ENCODE results near the gene U2SURP.
"Not testable (repeated sequence)": the region's sequence is repeated elsewhere in the genome, so short reads cannot be mapped to it uniquely, and the experiment has no call there.

The U2SURP gene

DNA sequence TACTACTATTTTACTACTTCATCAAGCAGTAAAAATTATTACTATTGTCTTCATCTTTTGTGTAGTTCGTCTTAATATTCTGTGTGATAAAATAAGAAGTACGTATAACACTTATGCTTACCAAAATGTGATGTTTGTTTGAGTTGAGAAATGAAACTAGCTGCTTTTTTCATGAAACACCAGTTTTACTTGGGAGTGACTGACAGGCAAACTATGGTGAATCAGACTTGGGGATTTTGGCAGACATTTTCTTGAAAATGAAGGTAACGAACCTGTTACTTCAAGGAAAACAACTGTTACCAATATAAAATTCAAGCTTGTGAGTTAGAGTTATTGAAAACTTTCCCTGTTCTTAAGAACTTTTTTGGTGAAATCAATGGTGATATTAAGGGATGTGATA, 10.3 kb downstream of the U2SURP start:
- no peak for DNase-seq (ENCODE audit: low read depth, low spot score)

DNA sequence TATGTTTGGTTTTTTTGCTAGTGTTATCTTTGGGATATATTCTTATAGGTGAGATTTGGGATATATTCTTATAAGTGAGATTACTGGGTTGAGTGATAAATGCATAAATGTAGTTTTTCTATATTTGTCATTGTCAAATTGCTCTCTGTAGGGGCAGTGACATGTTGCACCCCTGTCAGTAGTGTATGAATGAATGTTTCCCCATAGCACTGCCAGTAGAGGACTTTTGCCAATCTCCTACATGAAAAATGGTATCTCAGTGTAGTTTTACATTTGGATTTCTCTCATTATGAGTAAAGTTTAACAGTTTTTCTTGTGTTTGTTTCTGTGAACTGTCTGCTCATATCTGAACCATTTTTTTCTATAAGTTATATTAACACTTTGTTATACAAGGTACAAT, 13.6 kb downstream of the U2SURP start:
- no peak for DNase-seq (ENCODE audit: low read depth, low spot score)

DNA sequence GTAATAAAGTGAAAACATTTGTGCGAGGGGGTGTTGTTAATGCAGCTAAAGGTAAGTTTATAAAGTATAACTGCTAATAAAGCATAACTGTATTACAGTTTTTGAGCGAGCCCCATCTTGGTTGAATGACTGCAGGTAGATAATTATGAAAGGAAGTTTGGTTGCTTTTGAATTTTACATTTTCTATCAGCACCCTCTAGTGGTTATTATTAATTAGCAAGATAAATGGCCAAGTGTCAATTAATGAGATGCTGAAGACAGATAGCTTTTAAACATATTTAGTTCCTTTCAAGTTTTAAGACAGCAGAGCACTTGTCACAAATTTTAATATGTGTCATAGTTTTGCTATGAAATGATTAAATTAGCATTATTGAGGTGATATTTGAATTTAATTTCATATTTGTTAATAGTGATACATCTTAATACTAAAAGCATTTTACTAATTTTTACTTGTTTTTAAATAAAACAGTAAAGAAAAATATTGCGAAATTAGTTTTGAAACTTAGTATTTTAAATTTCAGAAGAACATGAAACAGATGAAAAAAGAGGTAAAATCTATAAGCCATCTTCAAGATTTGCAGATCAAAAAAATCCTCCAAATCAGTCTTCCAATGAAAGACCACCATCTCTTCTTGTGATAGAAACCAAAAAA, 15.1 kb downstream of the U2SURP start:
- DNase-seq (ENCODE audit: low read depth, low spot score), result no peak

DNA sequence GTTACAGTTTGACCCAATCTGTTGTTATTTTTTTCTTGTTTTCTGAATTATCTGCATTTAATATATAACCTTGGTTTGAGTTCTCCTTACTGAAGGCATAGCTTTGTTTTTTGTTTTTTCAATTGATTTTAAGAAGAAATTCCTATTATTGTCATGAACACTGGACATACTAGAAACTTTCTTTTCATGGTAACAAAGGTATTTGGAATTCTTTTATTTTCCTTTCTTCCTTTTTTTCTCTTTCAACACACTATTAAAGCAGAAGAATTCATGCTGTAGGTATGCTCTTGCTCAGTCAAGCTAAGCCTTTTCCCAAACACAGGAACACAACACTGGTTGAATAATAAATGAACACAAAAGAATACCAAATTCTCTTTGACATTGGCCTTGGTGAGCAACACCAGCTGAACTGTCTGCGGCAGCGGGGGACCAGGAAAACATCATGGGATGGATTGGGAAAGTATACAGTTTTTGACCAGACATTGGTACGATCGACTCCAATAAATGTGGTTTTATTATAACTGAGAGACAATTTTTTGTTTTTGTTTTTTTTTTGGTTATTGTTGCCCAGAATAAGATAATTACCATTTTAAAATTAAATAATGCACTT, 23.1 kb downstream of the U2SURP start:
- no peak for DNase-seq (ENCODE audit: low read depth, low spot score)

DNA sequence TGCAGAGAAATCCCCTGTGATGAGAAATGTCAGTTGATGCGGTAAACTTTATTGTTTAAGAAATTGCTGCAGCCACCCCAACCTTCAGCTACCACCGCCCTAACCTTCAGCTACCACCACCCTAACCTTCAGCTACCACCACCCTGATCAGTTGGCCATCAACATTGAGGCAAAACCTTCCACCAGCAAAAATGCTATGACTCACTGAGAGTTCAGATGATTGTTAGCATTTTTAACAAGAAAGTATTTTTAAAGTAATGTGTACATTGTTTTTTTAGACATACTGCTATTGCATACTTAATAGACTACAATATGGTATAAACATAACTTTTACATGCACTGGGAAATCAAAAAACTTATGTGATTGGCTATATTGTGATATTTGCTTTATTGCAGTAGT, 30.0 kb downstream of the U2SURP start:
- no peak for DNase-seq (ENCODE audit: low read depth, low spot score)

DNA sequence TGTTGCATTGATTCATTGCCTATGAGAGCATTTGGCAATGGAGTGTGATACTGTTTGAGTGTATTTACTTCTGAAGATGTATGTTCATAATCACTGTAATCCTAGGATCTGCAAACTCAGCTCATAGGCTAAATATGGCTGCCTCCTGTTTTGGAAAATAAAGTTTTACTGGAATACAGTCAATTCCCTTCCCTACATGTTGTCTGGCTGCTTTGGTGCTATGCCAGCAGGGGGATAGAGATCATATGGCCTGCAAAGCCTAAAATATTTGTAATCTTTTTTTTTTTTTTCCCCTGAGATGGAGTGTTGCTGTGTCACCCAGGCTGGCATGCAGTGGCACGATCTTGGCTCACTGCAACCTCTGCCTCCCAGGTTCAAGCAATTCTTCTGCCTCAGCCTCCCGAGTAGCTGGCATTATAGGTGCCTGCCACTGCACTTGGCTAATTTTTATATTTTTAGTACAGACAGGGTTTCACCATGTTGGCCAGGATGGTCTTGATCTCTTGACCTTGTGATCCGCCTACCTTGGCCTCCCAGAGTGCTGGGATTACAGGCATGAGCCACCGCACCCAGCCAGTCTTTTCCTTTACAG, 30.5 kb downstream of the U2SURP start:
- not testable (repeated sequence) for DNase-seq (ENCODE audit: low read depth, low spot score)

DNA sequence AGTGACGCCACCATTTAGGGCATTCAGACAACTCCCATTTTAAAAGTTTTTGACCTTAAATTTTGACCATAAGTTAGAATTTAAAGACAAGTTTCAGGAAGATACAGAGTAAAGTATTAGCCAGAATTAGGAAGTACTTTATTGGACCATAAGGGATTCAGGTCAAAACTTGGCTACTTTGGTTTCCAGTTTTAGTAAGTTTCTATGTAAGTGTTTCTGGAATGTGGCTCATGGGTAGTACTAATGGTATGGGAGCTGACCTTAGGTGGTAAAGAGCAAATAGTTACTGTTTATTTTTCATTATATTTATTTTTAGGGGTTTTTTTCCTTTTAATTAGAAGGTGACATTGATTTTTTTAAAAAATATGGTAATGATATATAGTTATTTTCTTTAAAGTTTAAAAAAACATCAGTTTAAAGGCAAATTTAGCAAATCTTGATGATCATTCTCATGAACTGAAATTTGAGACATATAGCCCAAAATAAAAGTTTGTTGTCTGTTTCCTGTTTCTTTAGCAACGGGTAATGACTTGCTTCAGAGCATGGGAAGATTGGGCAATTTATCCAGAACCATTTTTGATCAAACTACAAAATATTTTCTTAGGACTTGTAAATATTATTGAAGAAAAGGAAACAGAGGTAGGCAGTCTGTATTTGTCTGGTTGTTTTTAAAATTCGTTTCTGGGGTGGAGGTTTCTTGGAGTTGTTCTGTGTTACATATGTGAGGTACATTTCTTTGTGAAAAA, 34.3 kb downstream of the U2SURP start:
- DNase-seq (ENCODE audit: low read depth, low spot score), result no peak

DNA sequence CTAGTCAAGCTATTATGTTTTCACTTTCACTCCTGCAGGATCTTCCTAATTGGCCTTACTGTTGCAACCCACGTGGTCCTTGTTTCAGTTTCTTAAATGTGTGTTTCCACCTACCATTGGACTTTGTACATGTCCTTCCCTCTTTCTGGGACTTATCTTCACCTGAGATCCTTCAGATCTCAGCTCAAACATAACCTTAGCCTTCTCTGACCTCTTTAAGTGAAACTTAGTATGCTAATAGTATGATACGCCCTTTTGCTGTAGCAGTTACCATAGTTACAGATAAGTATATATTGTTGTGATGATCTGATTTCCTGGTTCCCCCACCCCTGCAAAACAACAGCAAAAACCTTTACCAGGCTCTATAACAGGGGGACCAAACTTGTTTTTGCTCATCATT, 35.2 kb downstream of the U2SURP start:
- no peak for DNase-seq (ENCODE audit: low read depth, low spot score)

DNA sequence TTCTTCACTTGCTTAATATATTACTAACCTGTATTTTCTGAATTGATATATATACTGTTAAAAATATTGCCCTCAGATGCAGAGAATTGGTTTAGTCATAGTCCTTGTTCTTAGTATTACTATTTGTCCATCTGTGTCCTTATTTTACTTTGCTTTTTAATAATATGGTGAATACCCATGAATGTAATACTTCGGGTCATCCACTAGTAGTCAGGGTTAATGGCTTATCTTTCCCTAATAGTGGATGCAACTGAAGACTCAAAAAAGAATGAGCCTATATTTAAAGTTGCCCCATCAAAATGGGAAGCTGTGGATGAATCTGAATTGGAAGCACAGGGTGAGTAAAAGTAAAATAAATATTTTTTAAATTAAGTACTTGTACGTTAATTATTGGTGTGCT, 36.5 kb downstream of the U2SURP start:
- DNase-seq (ENCODE audit: low read depth, low spot score), result no peak

DNA sequence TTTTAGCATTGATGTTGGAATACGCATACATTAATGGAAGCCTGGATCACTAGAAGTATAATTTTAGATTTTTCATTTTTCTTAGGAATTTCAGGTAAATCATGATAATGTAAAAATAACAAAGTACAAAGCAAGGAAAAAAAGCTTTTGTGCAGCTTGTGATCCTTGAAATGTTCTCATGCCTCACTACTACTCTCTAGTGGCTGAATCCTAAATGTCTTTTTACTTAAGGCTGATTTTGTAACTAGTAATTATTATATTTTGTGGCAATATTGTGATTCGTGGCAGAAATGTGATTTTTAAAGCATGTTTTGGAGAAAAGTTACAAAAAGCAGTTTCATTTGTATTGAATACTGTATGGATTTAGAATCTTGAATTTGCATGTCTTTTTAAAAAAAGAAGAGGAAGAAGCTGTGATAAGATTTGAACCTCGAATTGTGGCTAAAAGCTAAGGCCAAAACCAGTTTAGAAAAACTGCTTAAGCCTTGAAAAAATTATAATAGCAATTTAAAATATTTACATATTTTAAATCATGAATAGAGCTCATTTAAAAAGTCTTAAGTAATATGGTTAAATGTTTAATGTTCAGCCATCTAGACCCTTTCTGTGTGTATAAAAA, 39.0 kb downstream of the U2SURP start:
- DNase-seq (ENCODE audit: low read depth, low spot score), result no peak

DNA sequence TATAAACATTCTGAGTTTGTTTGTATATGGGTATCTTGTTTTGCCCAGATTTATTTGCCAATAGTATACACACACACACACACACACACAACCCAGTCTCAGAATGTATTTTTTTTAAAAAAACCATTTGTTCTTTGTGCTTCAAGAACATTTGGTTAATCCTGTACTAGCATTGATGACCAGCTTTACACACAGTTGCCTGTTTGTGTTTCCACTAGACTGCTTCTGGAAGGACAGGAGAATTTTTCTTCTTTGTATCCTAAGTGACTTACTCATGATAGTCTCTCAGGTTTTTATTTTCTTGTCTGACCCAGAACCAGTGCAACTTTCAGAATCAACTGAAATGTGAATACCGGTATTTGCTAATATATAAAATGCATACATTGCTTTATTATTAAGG, 40.5 kb downstream of the U2SURP start:
- DNase-seq (ENCODE audit: low read depth, low spot score), result no peak

DNA sequence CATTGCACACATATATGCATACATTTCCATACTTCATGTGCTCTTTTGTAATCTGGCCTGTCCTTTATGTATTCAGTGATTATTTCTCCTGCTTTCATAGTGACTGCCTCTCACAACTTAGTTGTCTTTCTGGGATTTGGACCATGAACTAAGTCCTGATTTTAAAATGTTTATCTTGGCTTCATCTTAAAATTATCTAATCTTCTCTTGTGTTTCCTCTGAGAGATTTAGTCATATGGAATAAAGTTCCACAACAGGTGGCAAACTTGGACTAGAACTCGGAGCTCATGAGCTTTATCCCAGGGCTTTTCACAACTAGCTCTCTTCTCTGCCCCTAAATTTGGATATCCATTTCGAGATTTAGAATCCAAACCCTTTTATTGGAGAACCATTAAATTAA, 44.3 kb downstream of the U2SURP start:
- DNase-seq (ENCODE audit: low read depth, low spot score), result no peak

DNA sequence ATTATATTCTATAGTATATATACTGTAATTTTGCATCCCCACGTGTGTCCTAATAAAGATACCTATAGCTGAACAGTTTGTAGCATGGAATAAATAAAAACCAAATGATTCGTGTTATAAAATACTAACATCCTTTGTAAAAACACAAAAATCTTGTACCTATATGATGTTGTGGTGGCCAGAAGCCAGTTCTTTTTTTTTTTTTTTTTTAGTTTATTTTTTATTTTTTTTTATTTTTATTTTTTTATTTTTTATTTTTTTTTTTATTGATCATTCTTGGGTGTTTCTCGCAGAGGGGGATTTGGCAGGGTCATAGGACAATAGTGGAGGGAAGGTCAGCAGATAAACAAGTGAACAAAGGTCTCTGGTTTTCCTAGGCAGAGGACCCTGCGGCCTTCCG, 44.7 kb downstream of the U2SURP start:
- DNase-seq (ENCODE audit: low read depth, low spot score), result not testable (repeated sequence)

DNA sequence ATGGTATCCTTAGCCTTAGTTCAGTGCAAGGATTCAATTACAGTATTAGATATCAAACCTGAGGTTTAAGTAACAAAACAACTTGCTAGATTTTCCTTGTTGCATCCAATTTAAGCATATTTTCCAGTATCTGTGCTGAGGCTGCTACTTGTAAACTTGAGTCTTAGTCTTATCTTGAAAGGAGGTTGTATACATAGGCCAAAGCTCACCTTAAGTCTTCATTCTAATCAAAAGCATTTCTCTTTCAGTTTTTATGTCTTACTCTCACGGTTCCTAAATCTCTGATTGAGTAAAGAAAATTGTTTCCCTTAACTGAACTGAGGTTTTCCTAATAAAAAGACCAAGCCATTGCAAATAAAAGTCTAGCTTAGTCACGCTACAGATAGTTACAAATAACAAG, 52.6 kb downstream of the U2SURP start:
- DNase-seq (ENCODE audit: low read depth, low spot score), result no peak

DNA sequence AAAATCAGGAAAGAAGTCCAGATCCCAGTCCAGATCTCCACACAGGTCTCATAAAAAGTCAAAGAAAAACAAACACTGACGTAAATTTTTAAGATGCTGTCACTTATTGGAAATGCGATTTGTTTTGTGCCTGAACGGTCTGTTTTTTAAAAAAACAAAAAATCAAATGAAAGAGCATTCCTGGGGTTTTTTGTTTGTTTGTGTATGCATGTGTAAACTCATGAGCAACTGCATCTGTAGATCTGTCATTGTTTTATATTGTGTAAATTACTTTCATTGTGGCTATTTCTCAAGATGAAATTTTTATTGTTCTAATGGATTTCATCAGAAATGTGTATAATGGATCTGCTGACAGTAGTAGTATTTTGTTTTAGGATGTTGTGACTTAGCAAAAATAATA, 55.0 kb downstream of the U2SURP start:
- DNase-seq (ENCODE audit: low read depth, low spot score), result no peak

DNA sequence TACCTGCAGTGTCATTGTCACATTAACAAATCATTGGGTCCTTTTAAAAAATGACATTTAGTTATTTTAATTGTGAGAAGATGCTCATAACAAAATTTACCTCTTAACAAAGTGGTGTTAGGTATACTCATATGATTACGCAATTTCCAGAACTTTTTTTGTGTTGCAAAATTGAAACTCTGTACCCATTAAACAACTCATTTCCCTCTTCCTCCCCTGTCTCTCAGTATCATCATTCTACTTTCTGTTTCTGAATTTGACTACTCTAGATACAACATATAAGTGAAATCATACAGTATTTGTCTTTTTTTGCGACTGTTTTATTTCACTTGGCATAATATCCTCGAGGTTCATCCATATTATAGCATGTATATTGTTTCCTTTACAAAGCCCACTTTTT, 59.5 kb downstream of the U2SURP start:
- DNase-seq (ENCODE audit: low read depth, low spot score), result no peak

DNA sequence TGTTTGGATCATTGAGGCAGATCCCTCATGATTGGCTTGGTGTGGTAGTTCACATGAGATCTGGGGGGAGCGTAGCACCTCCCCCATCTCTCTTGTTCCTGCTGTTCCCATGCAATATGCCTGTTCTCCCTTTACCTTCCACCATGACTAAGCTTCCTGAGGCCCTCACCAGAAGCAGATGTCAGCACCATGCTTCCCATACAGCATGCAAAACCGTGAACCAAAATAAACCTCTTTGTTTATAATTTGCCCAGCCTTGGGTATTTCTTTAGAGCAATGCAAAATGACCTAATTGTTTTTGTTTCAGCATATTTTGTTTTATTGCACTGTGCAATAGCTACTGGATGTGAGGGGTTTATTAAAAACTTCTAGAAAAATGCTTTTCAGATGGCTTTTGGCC, 61.6 kb downstream of the U2SURP start:
- no peak for DNase-seq (ENCODE audit: low read depth, low spot score)

DNA sequence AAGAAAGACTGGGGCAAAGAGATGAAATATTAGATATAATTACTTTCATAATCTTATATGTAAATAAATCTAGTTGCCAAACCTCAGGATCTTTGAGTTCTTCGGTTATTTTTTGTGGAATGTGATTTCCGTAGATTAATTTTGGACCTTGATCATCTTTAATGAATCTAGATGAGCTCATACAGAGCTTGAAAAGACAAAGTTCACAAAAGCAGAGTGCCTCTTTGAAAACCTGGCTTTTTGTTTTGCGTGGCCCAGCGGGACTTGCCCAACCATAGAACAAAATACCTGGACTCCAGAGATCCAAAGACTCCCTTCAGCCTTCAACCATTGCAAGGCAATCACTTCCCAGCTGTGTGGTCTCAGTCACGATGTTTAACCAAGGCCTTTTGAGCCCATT, 63.4 kb downstream of the U2SURP start:
- DNase-seq (ENCODE audit: low read depth, low spot score), result no peak

DNA sequence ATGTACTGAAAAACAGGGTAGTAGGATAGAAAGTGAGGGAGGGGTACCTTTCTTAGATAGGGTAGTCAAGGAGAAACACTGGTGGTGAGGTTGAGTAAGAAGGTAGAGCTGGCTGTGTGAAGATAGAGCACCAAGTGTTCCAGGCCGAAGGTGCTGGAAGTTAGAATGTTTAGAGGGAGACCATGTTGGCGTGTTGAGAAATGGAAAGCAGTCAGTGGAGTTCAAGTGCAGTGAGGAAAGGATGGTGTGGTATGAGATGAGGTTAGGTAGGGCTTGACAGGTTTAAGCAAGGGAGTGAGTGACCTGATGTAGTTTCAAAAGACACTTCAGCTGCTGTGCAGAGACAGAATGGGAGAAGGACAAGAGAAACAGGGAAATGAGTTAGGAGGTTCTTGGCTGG, 64.0 kb downstream of the U2SURP start:
- DNase-seq (ENCODE audit: low read depth, low spot score), result no peak

DNA sequence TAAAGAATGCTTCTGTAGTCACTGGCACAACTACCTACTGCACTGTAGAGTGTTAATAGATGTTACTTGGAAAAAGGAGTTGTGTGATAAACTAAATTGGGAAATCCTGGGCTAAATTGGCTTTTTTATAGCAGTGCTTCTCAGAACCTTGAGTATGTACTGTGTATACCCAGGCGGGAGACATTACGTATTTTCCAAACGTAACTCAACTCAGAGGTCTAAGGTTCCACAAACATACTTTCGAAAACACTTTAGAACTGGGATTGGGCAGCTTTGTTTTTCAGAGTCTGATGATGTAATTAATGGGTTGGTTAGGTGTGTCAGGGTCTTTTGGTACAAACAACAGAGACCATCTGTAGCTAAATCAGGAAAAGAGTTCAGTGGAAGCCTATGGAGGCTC, 64.7 kb downstream of the U2SURP start:
- no peak for DNase-seq (ENCODE audit: low read depth, low spot score)

DNA sequence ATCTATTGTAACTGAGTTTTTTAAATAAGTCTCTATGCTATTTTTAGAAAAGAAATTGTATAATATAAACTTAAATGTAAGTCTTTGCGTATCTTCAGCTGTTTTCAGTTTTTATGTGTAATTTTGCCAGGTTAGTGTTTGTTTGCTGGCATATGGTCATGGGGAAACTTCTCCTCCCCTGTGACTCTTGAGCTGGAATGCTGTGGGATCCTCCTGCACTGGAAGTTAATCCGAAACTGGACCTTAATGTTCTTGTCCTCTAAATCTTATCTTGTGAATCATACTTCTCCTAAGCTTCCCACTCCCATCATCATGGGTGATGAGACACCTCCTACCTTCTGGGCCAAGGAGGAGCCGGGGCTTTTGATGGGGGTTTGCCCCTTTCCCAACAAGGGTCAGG, 65.8 kb downstream of the U2SURP start:
- DNase-seq (ENCODE audit: low read depth, low spot score), result no peak

DNA sequence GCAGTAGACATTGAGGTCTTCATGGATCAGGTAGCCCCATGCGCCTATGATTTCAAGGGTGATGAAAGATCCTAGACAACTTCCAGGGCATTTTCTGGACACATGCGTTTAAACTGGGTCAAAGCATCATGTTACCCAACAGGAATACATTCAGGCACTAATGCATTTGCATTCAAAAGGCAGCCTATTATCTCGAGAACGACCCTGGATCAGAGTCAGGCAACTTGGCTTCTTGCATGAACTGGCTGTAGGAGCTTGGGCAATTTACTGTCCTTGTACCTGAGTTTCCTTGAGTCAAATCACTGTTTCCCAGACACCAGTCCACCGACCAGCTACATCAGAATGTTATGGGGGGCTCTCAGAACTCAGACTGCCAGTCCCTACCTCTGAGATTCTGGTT, 66.7 kb downstream of the U2SURP start:
- no peak for DNase-seq (ENCODE audit: low read depth, low spot score)

All from iPS DF 19.7 (cell line).